ENCODE data around the gene SYP. TPM values are rescaled to one million over a fixed set of nuclear protein-coding genes. Genes with fewer than 3 reads are reported as not detected.

Gene SYP
- polyA plus RNA-seq, 1 experiment, result 0.07 TPM

GRCh38 chrX:49246541-49246940, 46.5 kb upstream of the SYP start:
- no peak for TF ChIP-seq CTCF (IDR thresholded peaks at IDR 0.05; ENCODE audit: insufficient read depth, low read depth, low read length)
- ChIA-PET CTCF (no interaction called here), POLR2A (no interaction called here)
- no peaks in the 10 kb centered on the region for H3K27me3 ChIP-seq (ENCODE audit: control insufficient read depth, insufficient read depth, low read length)
- H3K36me3 ChIP-seq (ENCODE audit: control insufficient read depth, insufficient read depth, low read length), result peaks cover 1% of the 10 kb centered on the region
- no peak overlapping the region for H3K4me3 ChIP-seq (ENCODE audit: low read depth, low read length)
- DNase-seq (ENCODE audit: low read depth), result no peak

- H3K27me3 ChIP-seq (ENCODE audit: control insufficient read depth, insufficient read depth, low read length), result no peaks in the 10 kb centered on the region
- no peak overlapping the region for H3K4me3 ChIP-seq (ENCODE audit: low read depth, low read length)
- DNase-seq (ENCODE audit: low read depth), result no peak
- TF ChIP-seq CTCF (IDR thresholded peaks at IDR 0.05; ENCODE audit: insufficient read depth, low read depth, low read length), result no peak
- POLR2A ChIA-PET, result no interaction called here
- CTCF ChIA-PET, result no interaction called here
- H3K36me3 ChIP-seq (ENCODE audit: control insufficient read depth, insufficient read depth, low read length), result peaks cover 3% of the 10 kb centered on the region; the same call in 1 of the 2 replicates
Observed at GRCh38 chrX:49244207-49244606, 44.2 kb upstream of the SYP start.

GRCh38 chrX:49243166-49243565, 43.2 kb upstream of the SYP start:
- POLR2A ChIA-PET, result no interaction called here
- Histone ChIP-seq H3K4me3 (ENCODE audit: low read depth, low read length) (no peak overlapping the region), H3K27me3 (ENCODE audit: control insufficient read depth, insufficient read depth, low read length) (no peaks in the 10 kb centered on the region), H3K36me3 (ENCODE audit: control insufficient read depth, insufficient read depth, low read length) (peaks cover 3% of the 10 kb centered on the region; the same call in 1 of the 2 replicates)
- DNase-seq (ENCODE audit: low read depth), result no peak
- CTCF ChIA-PET, result no interaction called here
- no peak for TF ChIP-seq CTCF (IDR thresholded peaks at IDR 0.05; ENCODE audit: insufficient read depth, low read depth, low read length)

- TF ChIP-seq CTCF (IDR thresholded peaks at IDR 0.05; ENCODE audit: insufficient read depth, low read depth, low read length), result no peak
- no peak for DNase-seq (ENCODE audit: low read depth)
- POLR2A ChIA-PET, result no interaction called here
- Histone ChIP-seq H3K27me3 (ENCODE audit: control insufficient read depth, insufficient read depth, low read length) (no peaks in the 10 kb centered on the region), H3K4me3 (ENCODE audit: low read depth, low read length) (no peak overlapping the region), H3K36me3 (ENCODE audit: control insufficient read depth, insufficient read depth, low read length) (peaks cover 3% of the 10 kb centered on the region; the same call in 1 of the 2 replicates)
- CTCF ChIA-PET, result no interaction called here
Observed at GRCh38 chrX:49242545-49243066, 42.6 kb upstream of the SYP start.

- POLR2A ChIA-PET, result no interaction called here
- CTCF ChIA-PET, result no interaction called here
- Histone ChIP-seq H3K4me3 (ENCODE audit: low read depth, low read length) (no peak overlapping the region), H3K36me3 (ENCODE audit: control insufficient read depth, insufficient read depth, low read length) (peaks cover 3% of the 10 kb centered on the region; the same call in 1 of the 2 replicates), H3K27me3 (ENCODE audit: control insufficient read depth, insufficient read depth, low read length) (no peaks in the 10 kb centered on the region)
- TF ChIP-seq CTCF (IDR thresholded peaks at IDR 0.05; ENCODE audit: insufficient read depth, low read depth, low read length), result no peak
- no peak for DNase-seq (ENCODE audit: low read depth)
Observed at GRCh38 chrX:49238735-49239134, 38.7 kb upstream of the SYP start.

Measured in BJ (cell line).